HL-60/S4 (cell line): ENCODE results near the gene CNKSR3.

Experiments used
- in situ Hi-C: fragments of 300-500 bp; cut with MboI; formaldehyde crosslinking; loops from 2 replicates; pipeline ENCODE4 v1.14.3; 2022; ENCODE audit warnings: low sequenced_read_pairs

CNKSR3 gene

DNA sequence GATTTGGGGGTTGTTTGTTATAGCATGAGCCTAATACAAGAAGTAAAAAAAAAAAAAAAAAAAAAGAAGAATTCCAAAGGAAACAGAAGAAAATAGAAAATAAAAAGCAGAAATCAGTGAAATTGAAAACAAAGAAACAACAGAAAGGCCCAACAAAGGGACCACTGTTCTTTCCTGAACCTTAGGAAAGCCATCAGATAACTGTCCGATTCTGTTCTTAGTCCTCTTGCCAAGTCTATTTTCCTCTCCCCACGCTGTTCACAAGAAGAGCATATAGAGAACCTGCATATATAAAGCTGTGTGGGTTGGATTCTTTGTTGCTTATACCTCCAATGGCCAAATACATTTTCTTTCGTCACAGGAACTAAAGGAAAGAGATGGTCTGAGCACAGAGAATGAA lies 115.9 kb downstream of the CNKSR3 start:
- in situ Hi-C loops, result no loop called here

DNA sequence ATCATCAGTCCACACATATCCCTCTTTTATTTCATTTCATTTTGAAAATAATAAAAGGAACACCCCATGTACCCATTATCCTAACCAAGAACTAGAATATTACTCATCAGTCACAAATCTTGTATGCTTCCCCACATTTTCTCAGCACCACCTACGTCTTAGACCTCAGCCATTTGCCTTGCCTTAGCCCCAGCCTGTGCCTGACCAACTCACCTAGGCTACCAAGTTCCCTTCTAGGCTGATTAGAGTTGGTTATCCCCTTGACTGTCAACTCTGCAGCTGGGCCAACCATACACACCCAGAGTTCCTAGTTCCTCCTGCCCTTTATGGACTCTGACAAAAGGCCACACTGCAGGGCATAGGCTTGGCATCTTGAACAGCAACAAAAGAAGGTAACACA lies 120.5 kb downstream of the CNKSR3 start:
- in situ Hi-C loops, result no loop called here

DNA sequence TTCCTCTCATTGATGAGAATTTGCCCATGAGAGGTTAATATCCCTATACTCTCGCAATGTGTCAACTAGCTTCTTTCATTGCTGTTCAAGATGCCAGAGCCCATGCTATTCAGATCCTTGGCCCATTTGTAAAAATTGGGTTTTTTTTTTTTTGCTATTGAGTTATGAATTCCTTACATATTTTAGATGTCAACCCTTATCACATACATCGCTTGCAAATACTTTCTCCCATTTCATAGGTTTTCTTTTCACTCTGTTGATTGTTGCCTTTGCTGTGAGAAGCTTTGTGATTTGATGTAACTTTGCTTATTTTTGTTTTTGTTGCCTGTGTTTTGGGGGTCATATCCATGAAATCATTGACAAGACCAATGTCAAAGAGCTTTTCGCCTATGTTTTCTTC lies 121.7 kb downstream of the CNKSR3 start:
- in situ Hi-C loops, result no loop called here

DNA sequence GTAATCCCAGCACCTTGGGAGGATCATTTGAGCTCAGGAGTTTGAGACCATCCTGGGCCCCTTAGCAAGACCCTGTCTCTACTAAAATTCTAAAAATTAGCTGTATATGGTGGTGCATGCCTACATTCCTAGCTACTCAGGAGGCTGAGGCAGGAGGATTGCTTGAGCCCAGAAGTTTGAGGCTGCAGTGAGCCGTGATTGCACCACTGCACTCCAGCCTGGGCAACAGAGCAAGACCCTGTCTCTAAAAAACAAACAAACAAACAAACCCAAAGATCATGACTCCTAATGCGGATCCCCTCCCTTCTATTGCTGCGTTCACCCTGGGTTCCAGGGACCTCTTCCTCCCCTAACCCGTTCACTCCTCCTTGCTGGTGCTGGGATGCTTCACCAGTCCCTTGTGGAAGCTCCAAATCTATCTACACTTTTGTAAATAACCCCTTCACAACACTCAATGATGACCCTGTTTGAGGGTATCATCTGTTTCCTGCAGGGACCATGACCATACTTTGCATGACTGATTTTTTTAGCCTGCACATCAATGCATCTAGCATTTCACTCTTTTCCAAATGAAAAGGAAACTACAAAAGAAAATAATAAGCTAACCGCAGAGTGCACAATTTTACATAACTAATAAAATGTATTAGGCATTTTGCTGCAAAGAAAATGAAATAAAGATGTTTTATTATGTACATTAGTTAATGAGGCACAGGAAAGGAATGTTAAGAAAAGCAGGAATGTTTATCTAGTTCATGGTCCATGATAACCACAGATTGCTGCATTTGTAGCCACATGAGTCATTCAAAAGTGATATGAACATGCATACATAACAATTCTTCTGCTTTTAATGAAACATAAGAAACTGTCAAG lies 123.4 kb downstream of the CNKSR3 start:
- in situ Hi-C loops, result no loop called here

DNA sequence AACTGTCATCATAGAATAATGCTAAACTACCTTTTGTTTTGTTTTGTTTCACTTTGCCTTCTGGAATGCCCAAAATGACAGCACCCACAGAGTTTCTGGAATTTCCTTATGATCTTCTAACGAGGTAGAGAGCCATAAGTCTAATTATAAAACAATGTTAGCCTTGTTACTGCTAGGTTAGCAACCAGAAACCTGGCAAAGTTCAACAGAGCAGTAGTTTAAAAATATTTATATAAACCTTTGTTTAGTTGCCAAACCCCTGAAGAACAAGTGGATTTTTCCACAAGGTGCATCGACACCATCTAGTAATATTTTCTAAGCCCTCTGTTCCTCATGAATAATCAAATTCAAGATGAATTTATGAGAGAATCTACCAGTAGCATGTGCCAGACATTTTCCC lies 126.3 kb downstream of the CNKSR3 start:
- in situ Hi-C loops, result no loop called here

DNA sequence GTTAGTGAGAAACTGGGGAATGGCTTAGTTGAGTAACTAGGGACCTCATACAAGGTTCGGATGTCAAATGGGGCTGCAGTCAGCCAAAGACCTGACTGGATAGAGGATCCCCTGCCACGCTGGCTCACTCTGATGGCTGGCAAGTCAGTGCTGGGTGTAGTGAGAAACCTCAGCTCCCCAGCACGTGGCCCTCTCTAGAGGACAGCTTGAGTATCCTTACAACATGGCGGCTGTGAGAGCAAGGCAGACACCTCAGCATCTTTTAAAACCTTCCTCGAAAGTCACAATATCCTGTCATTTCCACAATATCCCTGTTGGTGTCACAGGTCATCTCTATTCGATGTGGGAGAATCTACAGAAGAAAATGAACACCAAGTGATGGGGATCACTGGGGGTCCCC lies 127.2 kb downstream of the CNKSR3 start:
- in situ Hi-C loops, result no loop called here

- in situ Hi-C loops, result no loop called here
Measured at GRCh38 chr6:154382740-154383139, 127.7 kb downstream of the CNKSR3 start.

DNA sequence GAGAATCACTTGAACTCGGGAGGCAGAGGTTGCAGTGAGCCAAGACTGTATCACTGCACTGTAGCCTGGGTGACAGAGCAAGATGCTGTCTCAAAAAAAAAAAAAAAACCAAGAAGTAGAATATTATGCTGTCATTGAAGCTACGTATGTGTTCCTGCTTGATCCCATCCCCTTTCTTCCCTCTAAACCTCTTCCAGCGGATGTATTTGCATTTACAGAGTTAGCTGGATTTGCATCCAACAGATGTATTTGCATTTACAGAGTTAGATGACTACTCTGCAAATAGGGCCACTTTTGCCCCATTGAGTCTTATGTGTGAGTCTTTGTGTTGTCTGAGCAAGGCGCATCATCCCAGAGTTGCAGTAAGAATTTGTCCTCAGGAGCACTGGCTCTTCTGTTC lies 128.9 kb downstream of the CNKSR3 start:
- in situ Hi-C loops, result no loop called here

DNA sequence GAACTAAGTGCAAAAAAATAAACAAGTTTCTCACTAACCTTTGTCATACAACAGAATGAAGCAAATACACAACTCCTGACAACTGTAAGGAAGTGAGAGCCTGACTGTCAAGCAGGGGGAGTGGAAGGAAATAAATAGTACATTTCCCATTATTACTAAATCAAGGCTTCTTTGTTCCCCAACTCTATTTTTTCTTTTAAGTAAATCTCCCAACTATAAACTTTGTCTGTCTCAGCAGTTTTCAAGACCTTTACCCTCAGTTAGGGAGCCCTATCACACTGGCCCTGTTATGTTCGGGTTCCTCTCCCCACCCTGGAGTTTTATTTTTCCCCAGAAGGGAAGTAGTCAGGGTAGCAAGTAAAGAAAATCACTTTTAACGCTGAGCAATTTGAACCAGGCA lies 129.7 kb downstream of the CNKSR3 start:
- in situ Hi-C loops, result no loop called here

GRCh38 chr6:154379585-154379984 lies 130.9 kb downstream of the CNKSR3 start:
- in situ Hi-C loops, result no loop called here

DNA sequence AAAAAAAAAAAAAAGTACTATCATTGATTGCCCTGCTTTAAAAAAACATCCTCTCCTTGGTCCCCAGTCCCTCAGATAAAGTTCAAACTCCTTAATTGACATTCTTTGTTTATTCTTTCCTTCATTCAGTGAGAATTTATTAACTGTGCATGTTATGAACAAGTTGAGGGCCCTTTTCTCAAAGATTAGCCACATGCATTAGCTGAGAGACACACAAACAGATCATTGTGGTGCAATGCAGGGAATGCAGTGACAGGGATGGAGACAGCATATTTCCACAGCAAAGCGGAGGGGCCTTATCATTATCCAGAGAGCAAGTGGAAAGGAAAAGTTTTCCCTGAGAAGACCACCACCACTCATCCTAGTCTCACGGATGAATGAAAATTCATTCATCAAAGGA lies 132.0 kb downstream of the CNKSR3 start:
- in situ Hi-C loops, result no loop called here

- in situ Hi-C loops, result no loop called here
Measured at GRCh38 chr6:154377726-154378125, 132.8 kb downstream of the CNKSR3 start.

- in situ Hi-C loops, result no loop called here
Measured at GRCh38 chr6:154373971-154374370, 136.5 kb downstream of the CNKSR3 start.

GRCh38 chr6:154371281-154371680 lies 139.2 kb downstream of the CNKSR3 start:
- in situ Hi-C loops, result no loop called here

- in situ Hi-C loops, result no loop called here
Measured at GRCh38 chr6:154370545-154370944, 139.9 kb downstream of the CNKSR3 start.

DNA sequence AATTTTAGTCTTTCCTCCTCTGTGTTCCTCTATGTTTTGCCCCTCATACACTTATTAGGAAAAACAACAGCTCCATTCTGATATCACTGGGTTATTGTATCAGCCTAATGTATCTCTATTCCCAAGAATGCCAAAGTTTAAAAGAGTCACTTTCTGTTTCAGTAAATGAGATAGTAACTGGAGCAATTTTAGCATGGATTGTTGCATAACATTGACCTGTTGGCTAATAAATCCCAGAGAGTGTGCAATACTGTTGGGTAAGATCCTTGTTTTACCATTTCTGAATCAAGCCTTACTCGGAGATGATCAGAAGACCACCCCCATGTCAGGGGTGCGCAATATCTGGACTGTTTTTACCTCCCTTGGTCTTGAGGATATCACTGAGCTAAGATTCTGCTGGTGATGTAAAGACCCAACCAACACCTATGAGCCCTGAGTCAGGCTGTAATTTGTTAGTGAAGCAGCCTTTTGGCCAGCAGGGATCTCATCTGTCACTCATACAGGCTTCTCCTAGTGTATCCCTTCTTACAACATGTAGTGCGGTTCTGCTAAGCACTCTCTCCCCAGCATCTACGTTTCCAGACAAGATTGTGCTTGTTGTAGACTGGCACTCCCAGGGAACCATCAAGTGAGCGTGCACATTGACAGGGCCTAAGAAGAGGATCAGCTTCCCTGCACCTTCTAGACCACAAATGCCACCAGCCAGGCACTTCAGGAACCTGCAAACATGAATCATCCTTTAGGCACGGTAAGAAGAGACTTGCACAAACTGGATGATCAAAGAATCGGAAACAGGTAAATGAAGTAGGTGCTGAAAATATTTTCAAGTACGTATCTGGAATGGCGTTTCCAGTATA lies 142.4 kb downstream of the CNKSR3 start:
- in situ Hi-C loops, result loop anchor here (5.0 to 10.0 kb wide), 2 partner anchors 86 to 213 kb away; no protein-coding TSS in a partner anchor

DNA sequence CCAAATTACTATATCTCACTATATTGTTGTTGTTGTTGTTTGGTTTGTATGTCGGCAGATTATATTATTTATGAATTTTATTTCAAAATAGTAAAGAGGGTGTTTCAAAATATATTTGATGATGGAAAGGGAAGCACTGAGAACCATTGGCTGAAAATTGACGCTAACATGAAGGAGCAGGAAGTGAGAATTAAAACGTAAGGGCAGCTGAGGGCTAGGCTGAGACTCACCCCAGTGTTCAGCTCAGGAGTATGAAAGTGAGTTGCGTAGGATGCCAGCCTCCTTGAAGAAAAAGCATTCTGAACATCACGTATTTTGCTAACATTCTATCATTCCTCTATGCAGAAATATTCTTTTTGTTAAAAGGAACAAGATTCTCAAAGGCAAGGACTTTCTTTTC lies 143.1 kb downstream of the CNKSR3 start:
- in situ Hi-C loops, result loop anchor here (5.0 to 10.0 kb wide), 2 partner anchors 85 to 213 kb away; no protein-coding TSS in a partner anchor

- in situ Hi-C loops, result loop anchor here (10.0 kb wide), 1 partner anchor 209 kb away; no protein-coding TSS in a partner anchor
Measured at GRCh38 chr6:154363821-154364220, 146.7 kb downstream of the CNKSR3 start.

DNA sequence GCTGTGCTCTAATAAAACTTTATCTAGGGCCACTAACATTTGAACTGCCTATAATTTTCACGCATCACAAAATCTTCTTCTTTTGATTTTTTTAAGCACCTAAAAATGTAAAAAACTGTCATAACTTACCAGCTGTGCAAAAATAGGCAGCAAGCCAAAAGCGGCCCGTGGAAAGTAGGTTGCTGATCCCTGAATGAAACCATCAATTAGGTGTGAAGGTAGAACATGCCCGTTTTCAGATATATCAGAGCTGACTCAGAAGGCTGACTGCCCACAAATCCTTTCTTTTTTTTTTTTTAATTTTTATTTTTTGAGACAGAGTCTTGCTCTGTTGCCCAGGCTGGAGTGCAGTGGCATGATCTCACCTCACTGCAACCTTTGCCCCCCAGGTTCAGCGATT lies 149.0 kb downstream of the CNKSR3 start:
- in situ Hi-C loops, result loop anchor here (10.0 kb wide), 1 partner anchor 207 kb away; no protein-coding TSS in a partner anchor

DNA sequence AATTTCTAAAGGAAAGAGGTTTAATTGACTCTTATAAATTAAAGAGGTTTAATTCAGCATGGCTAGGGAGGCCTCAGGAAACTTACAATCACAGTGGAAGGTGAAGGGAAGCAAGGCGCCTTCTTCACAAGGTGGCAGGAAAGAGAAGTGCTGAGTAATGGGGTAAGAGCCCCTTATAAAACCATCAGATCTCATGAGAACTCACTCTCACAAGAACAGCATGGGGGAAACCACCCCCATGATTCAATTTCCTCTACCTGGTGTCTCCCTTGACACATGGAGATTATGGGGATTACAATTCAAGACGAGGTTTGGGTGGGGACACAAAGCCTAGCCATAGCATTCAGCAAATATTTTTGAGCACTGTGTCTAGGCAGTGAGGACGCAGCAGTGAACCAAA lies 150.0 kb downstream of the CNKSR3 start:
- in situ Hi-C loops, result loop anchor here (10.0 kb wide), 1 partner anchor 206 kb away; no protein-coding TSS in a partner anchor

GRCh38 chr6:154359679-154360078 lies 150.8 kb downstream of the CNKSR3 start:
- in situ Hi-C loops, result loop anchor here (10.0 kb wide), 1 partner anchor 205 kb away; no protein-coding TSS in a partner anchor
